ENCODE measurements around the gene SPDEF.
A peak's percentile ranks its signal among the peaks of the same experiment; 100 is the strongest.

The SPDEF gene

DNA sequence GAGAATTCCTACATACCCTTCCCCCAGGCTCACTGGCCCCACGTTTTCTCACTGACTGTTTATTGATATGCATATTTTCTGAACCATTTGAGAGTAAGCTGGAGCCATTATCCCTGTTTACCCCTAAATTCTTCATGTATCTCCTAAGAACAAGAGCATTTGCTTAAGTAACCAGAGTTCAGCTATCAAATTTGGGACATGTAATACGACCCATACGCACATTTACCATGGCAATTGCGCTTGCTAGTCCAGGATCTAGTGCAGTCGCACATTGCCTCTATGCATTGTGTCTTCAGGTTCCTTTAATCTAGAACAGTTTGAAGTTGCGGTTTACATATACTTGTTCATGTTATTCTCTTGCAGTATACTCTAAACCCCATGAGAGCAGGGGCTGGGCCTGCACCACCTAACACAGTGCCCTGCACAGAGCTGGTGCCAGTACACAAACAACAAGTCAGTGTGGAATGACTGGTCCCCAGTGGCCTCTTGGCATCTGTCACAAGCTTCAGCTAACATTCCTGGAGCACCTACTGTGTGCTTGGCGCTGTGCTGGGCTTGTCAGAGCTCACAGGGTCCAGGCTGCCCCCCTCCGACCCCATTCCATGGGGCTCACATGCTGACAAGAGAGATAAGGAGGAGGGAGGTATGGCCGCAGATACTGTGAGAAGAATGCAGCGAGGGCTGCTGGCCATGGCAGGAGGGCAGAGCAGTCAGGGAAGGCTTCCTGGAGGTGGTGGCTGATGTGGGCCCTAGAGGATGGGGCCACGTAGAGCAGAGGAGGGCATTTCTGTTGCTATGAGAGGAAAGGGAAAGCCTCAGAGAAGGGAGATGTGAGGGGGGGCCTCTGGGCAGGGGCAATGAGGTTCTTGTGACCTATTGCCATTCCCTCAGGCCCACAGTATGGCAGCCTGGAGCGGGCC, 28.1 kb downstream of the SPDEF start:
- no peak for DNase-seq (ENCODE audit: low spot score)

DNA sequence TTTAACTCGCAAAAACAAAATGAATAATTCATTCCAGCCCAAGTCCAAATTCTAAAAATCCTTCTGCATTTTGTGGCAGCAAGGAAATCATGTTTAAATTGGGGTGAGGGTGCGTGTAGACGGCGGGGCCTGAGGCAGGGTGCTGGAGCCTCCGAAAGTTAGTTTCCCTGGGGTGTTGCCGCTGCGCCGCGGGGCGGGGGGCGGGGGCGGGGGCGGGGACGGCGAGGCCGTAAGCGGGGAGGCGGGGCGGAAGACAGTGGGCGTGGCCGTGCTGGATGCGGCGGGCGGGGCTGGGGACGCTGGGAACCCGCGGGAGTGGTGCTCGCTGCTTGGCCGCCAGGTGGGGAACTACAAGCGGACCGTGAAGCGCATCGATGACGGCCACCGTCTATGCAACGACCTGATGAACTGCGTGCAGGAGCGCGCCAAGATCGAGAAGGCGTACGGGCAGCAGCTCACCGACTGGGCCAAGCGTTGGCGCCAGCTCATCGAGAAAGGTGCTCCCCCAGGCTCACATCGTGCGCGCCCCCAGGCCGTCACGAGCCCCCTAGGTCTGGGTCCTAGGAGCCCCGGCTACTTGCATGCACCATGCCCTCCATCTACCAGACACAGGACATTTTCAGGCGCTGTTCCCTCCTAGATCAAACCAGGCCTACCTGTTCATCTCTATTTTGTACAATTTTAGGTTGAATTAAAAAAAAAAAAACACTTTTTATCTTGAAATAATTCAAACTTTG, 29.0 kb downstream of the SPDEF start:
- DNase-seq (ENCODE audit: low spot score) = peak; percentile 88

DNA sequence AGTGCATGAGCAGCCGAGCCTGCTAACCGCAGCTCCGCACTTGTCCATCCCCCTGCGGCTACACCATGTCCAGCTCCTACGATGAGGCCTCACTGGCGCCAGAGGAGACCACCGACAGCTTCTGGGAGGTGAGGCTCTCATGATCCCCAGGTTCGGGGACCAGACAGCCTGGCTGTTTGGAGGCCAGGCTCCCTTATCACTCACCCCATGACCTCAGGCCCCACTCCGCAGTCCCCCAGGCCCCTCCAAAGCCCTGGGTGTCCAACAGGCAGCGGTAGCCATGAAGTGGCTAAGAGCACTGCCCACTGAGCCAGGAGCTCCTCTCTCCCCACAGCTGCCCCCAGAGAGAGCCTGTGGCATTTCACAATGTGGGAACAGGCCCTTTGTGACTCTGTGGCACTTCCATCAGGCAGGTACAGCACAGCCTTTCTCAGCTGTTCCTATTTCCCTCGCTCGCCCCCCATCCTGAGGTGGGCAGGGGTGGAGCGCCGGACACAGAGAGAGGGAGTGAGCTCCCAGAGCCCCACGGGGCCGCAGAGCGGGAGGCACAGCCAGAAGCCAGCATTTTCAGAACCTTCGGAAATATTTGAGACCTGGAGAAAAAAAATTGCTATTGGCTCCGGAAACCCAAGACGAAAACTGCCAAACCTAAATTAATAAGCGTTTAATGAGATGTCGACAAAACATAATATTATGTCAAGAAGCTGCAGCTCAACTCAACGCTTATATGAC, 29.7 kb downstream of the SPDEF start:
- no peak for DNase-seq (ENCODE audit: low spot score)

DNA sequence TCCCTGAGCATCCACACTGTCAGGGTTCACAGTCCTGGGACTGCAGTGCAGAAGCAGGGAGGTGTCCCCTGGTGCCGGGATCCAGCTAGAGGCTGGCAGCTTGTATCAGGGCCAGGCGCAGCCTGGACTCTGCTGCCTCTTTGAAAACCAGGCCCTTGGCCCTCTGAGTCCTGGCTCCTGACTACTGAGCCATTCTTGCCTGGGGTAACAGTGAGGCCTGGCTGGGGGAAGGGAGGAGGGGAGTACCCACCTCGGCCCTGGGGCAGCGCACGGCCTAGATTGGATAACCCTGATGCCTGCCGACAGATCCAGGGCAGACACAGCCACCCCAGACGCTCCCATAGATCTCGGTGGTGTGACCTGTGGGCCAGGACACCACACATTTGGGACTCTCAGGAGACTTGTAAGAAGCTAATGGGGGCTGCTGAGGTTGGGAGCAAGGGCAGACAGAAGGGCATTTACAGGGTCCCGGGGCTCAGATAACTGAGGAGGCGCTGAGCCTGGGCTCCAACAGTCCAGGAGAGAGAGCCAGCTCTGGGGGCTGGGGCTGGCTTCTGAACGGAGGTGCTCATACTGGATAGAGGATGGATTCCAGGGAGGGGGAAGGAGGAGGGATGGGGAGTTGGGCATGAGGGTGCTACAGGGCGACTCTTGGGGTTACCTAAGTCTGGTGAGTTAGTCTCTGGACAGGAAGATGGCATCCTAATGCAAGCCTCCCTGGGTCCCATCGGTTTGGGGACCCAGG, 30.5 kb downstream of the SPDEF start:
- DNase-seq (ENCODE audit: low spot score) = no peak

DNA sequence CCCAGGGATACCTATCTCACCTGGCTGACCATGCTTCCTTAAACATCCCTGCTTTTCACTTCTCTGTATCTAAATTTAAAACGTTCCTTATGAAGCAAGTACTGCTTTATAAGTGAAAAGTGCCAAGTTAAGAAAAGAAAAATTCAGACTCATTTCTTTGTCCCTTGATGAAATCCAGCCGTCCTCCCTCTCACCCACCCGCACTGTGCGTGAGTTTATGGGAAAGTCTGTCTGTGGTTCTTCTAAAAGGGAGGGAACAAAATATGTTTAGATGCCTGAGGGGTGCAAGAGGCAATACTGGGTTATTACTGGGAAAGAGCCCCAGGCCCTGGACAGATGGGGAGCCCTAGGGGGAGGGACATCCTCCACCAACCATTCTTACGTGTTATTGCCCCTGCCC, 31.2 kb downstream of the SPDEF start:
- no peak for DNase-seq (ENCODE audit: low spot score)

DNA sequence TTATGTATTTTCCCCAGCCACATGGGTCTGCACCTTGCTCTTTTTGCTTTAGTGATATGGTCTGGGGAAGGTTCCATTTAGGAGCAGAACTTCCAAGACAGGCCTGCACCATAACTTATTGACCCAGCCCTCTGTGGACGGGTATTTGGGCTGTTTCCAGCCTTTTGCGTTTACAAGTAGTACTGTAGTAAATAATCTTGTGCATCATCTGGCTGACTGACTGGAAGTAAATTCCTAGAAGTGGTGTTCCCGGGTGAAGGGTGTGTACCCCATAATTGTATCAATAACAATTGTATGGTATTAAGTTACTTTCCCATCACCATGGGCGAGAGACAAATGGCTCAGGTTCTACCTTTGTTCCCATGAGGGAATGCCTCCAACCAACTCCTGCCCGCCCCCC, 31.6 kb downstream of the SPDEF start:
- DNase-seq (ENCODE audit: low spot score) = no peak

DNA sequence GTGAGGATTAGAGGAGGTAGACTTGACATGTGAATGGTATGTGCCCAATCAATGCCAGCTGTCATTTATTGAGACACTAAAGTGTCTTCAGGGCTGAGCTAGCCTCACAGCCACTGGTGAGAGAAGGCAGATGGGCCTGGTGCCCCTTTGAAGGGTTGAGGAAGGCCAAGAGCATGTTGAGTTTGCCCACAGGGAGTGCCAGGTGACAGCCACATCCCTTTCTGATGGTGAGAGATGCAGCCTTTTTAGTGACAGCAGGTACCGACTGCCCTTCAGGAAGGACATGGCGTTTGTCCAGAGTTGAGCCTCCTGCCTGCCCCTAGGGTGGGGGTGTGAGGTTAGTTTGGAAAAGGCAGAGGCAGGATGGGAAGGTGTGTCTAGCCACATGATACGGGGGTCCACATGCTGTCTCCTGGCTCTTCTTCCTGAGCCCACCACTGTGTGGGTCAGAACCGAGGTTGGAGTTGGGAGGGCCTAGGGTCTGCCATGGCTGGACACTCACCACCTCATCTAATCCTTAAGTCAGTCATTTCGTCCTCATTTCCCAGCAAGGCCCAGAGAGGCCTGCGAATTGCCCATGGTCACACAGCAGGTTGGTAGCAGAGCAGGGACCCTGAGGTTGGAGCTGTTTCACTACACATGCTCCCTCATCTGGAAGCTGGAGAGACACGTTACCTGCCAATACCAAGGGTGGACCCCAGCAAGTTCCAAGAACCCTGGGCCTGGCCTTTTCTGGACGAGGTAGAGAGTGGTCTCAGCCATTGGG, 32.5 kb downstream of the SPDEF start:
- no peak for DNase-seq (ENCODE audit: low spot score)

DNA sequence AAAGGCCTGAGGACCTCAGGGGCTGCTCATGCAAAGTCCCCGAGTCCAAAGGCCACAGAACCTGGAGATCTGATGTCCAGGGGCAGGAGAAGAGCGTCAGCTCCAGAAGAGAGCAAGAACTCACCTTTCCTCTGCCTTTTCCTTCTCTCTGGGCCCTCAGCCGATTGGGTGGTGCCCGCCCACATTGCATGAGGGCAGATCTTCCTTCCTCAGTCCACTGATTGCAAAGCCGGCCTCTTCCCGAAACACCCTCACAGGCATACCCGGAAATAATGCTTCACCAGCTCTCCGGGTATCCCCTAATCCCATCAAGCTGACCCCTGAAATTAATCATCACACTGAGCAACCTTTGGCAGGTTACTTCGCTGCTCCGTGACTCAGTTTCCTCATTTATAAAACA, 33.4 kb downstream of the SPDEF start:
- no peak for DNase-seq (ENCODE audit: low spot score)

DNA sequence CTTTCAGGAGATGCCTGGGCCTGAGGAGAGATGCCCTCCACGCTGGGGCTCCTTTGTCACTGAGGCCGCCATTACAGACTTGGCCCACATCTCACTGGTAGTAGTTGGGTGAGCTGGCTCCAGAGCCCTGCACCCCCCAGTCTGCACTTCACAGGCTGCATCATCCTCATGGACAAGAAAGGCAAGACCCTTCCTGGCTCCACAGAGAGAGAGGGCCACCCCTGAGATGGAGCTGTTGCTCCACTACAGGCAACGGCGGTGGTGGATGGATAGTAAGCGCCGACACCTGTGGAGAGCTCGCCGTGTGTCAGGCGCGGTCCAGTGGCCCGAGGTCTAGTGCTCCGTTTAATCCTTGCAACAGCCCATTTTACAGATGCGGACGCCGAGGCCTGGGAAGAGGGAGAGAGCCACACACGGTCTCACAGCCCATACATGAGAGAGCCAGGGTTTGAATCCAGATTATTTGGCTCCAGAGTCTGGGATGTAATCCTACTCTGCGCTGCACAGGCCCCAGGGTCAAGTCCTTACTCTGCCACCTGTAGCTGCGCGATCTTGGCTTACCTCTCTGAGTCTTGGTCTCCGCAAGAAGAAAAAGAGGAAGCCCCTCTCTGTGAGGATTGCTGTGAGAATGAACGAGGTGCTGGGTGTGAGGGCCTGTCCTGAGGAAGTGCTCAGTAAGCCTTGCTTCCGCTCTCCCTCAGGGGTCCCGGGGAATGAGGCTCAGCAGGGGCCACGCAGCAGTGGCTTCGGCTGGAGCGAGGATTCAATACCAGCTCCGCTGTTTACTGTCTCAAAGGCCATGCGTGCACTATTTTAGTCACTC, 34.5 kb downstream of the SPDEF start:
- no peak for DNase-seq (ENCODE audit: low spot score)

DNA sequence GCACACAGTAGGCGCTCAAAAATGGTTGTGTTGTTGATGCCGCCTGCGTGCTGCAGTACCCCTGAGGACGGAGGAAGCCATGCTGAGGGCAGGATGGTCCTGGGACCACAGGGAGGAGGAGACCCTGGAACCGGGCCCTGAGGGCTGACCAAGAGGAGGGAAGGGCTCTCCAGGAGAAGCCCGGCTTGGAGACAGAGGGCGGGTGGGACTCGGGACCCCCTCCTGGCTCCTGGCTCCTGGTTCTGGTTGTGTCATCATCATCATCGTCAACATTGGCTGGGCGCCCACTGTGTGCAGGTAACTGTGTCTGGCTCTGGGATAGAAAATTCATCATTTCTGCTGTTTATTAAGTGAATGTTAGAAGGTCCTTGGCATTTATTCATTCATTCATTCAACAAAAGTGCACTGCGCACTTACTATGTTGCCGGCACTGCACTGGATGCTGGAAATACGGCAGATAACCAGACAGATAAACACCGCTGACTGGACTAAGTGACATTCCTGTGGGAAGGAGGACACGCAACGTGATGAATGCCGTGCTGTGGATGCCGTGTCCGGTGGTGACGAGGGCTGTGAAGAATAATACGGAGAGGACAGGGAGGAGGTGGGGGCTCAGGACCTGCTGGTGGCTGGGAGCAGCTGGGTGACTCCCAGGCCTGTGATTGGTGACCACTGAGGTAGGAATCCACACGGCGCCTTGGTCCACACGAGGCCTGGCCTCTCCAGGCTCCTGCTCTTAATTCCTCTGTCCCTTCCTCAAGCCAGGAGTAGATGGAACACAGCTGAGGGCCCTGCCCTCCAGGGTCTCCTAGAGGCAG, 35.3 kb downstream of the SPDEF start:
- no peak for DNase-seq (ENCODE audit: low spot score)

DNA sequence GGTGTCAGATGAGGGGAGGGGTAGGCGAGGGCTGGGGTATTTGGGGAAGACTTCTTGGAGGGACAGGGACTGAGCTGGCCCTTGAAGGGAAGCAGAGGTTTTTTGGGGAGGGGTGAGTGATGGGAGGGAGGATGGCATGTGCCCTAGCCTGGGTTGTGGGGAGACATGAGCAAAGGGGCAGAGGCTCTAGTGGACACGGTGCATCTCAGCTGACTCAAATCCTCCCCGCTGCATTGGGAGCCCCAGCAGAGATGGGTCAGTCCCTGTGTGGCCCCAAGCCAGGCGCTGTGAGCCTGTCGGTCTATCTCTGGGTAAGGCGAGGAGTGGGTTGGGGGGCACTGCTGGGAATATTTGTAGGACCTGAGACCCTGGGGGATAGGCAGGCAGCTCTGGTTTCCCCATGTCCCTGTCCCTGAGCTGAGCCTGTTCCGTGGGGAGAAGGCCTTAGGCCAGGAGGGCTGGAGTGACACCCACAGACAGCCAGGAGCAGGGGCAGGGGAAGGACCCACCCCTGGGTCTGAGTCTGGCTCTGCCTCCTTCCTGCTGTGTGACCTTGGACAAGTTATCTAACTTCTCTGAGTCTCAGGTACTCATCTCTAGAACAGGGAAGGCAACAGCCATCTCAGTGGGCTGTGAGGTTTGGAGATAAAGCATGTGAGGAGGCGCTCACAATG, 36.0 kb downstream of the SPDEF start:
- DNase-seq (ENCODE audit: low spot score) = no peak

DNA sequence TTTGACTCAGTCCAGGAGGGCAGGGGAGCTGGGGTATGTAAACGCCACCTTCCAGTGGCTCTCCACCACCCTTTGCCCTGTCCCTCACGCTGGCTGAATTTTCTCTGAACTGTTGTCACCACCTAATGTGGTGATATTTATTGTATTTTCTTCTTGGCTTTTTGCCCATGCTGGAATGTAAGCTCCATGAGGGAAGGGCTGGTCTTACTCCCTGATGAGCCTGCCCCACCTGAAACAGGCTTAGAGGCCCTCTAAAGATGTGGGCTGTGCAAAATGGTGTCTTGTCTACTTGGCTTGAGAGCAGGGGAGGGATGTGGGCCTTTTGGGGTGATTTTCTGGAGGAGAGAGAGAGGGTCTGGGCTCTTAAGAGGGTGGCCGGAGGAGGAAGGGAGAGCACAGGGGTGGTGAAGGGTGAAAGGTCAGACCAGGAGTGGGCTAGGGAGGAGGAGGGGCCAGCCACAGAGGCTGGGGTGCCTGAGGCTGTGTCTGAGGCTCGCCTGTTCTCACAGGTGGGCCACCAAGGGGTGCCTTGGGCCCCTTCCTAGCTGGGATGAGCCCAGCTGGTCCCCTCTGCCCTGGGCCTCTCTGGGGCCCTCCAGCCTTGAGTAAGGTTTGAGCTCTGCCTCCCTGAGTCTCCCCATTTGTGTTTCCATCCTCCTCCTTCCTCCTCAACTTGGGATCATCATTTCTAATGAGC, 37.3 kb downstream of the SPDEF start:
- no peak for DNase-seq (ENCODE audit: low spot score)

DNA sequence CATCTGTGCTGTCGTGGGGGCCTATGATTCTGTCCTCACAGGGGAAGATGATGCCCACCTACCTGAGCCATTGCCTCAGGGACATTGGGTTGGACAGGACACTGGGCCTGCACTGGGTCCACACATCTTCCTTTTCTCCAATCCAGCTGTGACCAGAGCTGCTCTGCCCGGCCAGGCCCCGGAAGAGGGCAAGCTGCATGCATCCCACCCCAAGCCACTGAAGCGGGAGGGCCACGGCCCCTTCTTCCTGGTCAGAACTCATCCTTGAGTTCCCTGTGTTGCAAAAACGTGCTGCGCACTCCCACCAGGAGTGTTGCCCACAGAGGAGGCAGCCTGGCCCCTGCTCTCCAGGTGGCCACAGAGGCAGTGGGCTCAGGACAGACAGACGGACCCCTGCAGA, 38.2 kb downstream of the SPDEF start:
- DNase-seq (ENCODE audit: low spot score) = no peak

DNA sequence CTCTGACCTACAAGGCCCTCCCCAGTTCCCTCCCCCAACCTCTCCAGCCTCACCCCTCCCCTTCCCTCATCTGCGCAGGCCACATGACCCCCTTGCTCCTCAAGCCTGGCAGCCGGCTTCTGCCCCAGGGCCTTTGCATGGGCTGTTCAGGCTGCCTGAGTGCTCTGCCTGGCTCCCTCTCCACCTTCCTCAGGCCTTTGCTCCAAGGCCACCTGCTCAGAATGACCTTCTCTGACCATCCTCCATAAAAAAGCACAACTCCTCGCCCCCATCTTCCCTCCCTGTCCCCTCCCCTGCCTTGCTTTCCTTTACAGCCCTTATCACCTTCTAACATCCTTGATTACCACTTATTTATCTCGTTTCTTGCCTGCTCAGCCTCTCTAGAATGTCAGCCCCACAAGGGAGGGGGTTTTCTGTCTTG, 38.7 kb downstream of the SPDEF start:
- no peak for DNase-seq (ENCODE audit: low spot score)

DNA sequence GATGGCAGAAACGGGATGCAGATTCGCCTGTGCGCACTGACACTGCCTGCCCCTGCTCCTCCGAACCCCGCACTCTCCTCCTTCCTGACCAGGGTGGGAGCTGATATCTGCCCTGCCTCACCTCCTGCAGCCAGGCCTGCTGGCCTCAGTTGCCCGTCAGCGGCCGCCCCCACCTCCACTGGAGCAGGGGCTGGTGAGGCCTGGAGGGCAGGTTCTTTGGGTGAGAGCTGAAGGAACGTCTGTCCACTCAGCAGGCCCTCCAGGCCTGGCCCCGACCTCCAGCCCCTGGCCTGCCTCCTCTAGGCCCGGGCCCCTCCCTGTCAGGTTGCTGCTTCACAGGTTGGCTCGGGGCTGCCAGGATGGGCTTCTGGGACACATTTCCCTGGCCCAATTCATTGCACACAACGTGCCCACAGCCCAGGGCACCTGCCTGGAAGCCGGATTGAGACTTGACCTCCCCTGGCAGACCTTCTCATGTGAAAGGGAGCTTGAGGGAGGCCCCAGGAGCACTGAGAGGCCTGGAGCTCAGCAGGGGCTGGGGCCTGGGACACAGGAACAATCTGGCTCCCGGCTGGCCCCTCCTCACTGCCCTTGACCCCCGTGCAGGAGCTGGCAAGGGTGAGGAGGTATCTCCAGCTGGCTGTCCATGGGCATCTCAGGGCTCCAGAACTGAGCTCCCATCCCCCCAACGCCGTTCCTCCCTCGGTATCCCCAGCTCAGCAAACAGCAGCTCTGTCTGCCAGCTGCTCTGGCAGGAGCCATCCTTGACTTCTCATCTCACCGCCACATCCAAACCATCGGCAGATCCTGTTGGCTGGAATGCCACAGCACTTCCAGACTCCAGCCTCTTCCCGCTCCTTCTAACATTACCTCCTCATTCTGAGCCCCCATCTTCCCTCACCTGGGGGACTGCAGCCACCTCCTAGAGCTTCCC, 39.5 kb downstream of the SPDEF start:
- DNase-seq (ENCODE audit: low spot score) = no peak
